Sigmoid colon (tissue), 7 donors: ENCODE measurements around the gene TADA2A. TPM values are rescaled to one million over a fixed set of nuclear protein-coding genes. Genes with fewer than 3 reads are reported as not detected.

ENCODE experiments used
- DNase-seq: peaks from one replicate; pipeline ENCODE4 v3.0.0-alpha.2; 2019
- H3K27ac ChIP-seq, 4 donors: fragments of 200-600 bp; sonication (generic); one replicate each; pipeline ENCODE4 v1.5.1; 2016 to 2019; ENCODE audit warnings: mild to moderate bottlenecking in 1 of 4
- H3K27me3 ChIP-seq, 3 donors: fragments of 200-600 bp; sonication (generic); one replicate each; pipeline ENCODE4 v1.5.1; 2019; ENCODE audit warnings: mild to moderate bottlenecking in 1 of 3
- H3K36me3 ChIP-seq, 4 donors: fragments of 200-600 bp; sonication (generic); one replicate each; pipeline ENCODE4 v1.5.1; 2016 to 2019
- H3K4me1 ChIP-seq, 4 donors: fragments of 200-600 bp; sonication (generic); one replicate each; pipeline ENCODE4 v1.5.1; 2017 to 2019
- H3K4me3 ChIP-seq, 4 donors: fragments of 200-600 bp; sonication (generic); one replicate each; pipeline ENCODE4 v1.5.1; 2017 to 2019; ENCODE audit warnings: mild to moderate bottlenecking in 2 of 4, moderate library complexity in 1 of 4
- H3K9me3 ChIP-seq, 4 donors: fragments of 200-600 bp in 3 of 4; sonication (generic) in 3 of 4; one replicate each; pipeline versions ENCODE4 v1.5.1 to v1.6.1; 2013 to 2019
- CTCF ChIP-seq, 4 experiments: fragments of 450-650 bp in 3 of 4; fragments of 200-600 bp in 1 of 4; IDR thresholded peaks; one replicate each; pipeline ENCODE4 v1.5.1; 2016 to 2019; ENCODE audit warnings: antibody characterized with exemption in 4 of 4, mild to moderate bottlenecking in 3 of 4, moderate library complexity in 2 of 4
- EP300 ChIP-seq, 4 donors: sonication (generic); formaldehyde crosslinking; IDR thresholded peaks; one replicate each; pipeline ENCODE4 v1.6.1; 2017; ENCODE audit warnings: antibody characterized with exemption in 4 of 4
- POLR2A ChIP-seq, 2 donors: fragments of 450-650 bp; IDR thresholded peaks; one replicate each; pipeline ENCODE4 v1.6.1; 2016; ENCODE audit warnings: antibody characterized with exemption in 2 of 2, mild to moderate bottlenecking in 2 of 2, moderate library complexity in 2 of 2
- POLR2AphosphoS5 ChIP-seq, 4 donors: sonication (generic); formaldehyde crosslinking; IDR thresholded peaks; one replicate each; pipeline ENCODE4 v1.6.1; 2017; ENCODE audit warnings: antibody characterized with exemption in 4 of 4
- WGBS, 2 donors: extraction: QIAGEN DNeasy Blood & Tissue Kit; methylation state at CpG; one replicate each; pipeline ENCODE4 v1.1.7; 2013; 5-methylcytosine and 5-hydroxymethylcytosine counted together
- intact Hi-C: fragments of 100-400 bp; cut with DNase I; formaldehyde crosslinking; loops from one replicate; pipeline ENCODE4 v1.15.1; 2023
- polyA plus RNA-seq, 3 donors: library from polyadenylated mRNA; stranded (reverse); fragments of 200-250 nt; gene quantifications; one replicate each; pipeline ENCODE4 v1.2.3, GENCODE V29; 2013
- total RNA-seq, 4 donors: library from RNA; depleted of rRNA; stranded (reverse); fragments of >200 nt; gene quantifications; one replicate each; pipeline ENCODE4 v1.1.0, GENCODE V29; 2016
- donor health status: healthy with polysubstance abuse.
- donor health status: Bipolar disorder and iron deficiency.
- donor health status: healthy.

TADA2A gene
- total and polyA plus RNA-seq, 7 donors, result 7.2 to 22.7 (median 15.0) TPM

GRCh38 chr17:37490638-37491614 is 84.2 kb downstream of the TADA2A start:
- intact Hi-C loops, result loop anchor here (2.0 kb wide), 1 partner anchor 118 kb away; the partner anchor contains the start of gene SYNRG
- Histone ChIP-seq H3K4me3 (peak overlapping the region; percentile 69 to 92 (median 84)), H3K27me3 (no peaks in the 10 kb centered on the region), H3K36me3 (no peaks in the 10 kb centered on the region), H3K27ac (peak overlapping the region; percentile 90 to 97 (median 93)), H3K4me1 (peaks cover 0 to 68% (median 51%) of the 10 kb centered on the region in 4 donors), H3K9me3 (no peaks in the 10 kb centered on the region)
- WGBS, 2 donors, result 54 to 62% methylated on average over 24 of the region's 24 CpGs
- DNase-seq, result peak; percentile 85
- TF ChIP-seq POLR2AphosphoS5 (IDR thresholded peaks at IDR 0.05) (peak; percentile 12 to 81 (median 22)), POLR2A (IDR thresholded peaks at IDR 0.05) (no peak), EP300 (IDR thresholded peaks at IDR 0.05) (peak in 1 of 4 donors; percentile 2)

GRCh38 chr17:37492167-37492566 is 85.5 kb downstream of the TADA2A start:
- WGBS, 2 donors, result 61 to 70% methylated on average over 4 of the region's 4 CpGs
- Histone ChIP-seq H3K4me1 (peaks cover 0 to 68% (median 51%) of the 10 kb centered on the region in 4 donors), H3K36me3 (no peaks in the 10 kb centered on the region), H3K9me3 (no peaks in the 10 kb centered on the region), H3K4me3 (peak overlapping the region in 2 of 4 donors; percentile 0 to 92), H3K27ac (peak overlapping the region; percentile 90 to 97 (median 93)), H3K27me3 (no peaks in the 10 kb centered on the region)
- TF ChIP-seq CTCF (IDR thresholded peaks at IDR 0.05) (no peak), POLR2A (IDR thresholded peaks at IDR 0.05) (no peak), EP300 (IDR thresholded peaks at IDR 0.05) (no peak), POLR2AphosphoS5 (IDR thresholded peaks at IDR 0.05) (no peak)
- intact Hi-C loops, result no loop called here
- no peak for DNase-seq

- intact Hi-C loops, result no loop called here
- TF ChIP-seq POLR2AphosphoS5 (IDR thresholded peaks at IDR 0.05), result no peak
- TF ChIP-seq EP300 (IDR thresholded peaks at IDR 0.05), result no peak
- TF ChIP-seq CTCF (IDR thresholded peaks at IDR 0.05), result no peak
- no peak for TF ChIP-seq POLR2A (IDR thresholded peaks at IDR 0.05)
- no peak overlapping the region for H3K4me3 ChIP-seq
- no peaks in the 10 kb centered on the region for H3K27me3 ChIP-seq
- 93 to 96% methylated on average over 2 of the region's 2 CpGs for WGBS, 2 donors
- no peaks in the 10 kb centered on the region for H3K36me3 ChIP-seq
- no peaks in the 10 kb centered on the region for H3K9me3 ChIP-seq
- H3K4me1 ChIP-seq, result peaks cover 0 to 60% (median 46%) of the 10 kb centered on the region in 4 donors
- H3K27ac ChIP-seq, result peak overlapping the region in 3 of 4 donors; percentile 91 to 97 (median 95)
- DNase-seq, result no peak
Observed at GRCh38 chr17:37493249-37494027, 86.8 kb downstream of the TADA2A start.

GRCh38 chr17:37494401-37494831 is 87.7 kb downstream of the TADA2A start:
- peak overlapping the region; percentile 15 to 97 (median 93) for H3K27ac ChIP-seq
- H3K27me3 ChIP-seq, result no peaks in the 10 kb centered on the region
- no peak for DNase-seq
- intact Hi-C loops, result no loop called here
- no peak overlapping the region for H3K4me3 ChIP-seq
- 85 to 88% methylated on average over 3 of the region's 3 CpGs for WGBS, 2 donors
- H3K4me1 ChIP-seq, result peaks cover 0 to 50% (median 42%) of the 10 kb centered on the region in 4 donors
- no peaks in the 10 kb centered on the region for H3K9me3 ChIP-seq
- H3K36me3 ChIP-seq, result no peaks in the 10 kb centered on the region
- peak in 1 of 4 donors; percentile 48 for TF ChIP-seq POLR2AphosphoS5 (IDR thresholded peaks at IDR 0.05)
- TF ChIP-seq EP300 (IDR thresholded peaks at IDR 0.05), result no peak

- H3K9me3 ChIP-seq, result no peaks in the 10 kb centered on the region
- WGBS, 2 donors, result 89 to 90% methylated on average over 8 of the region's 8 CpGs
- no peak for DNase-seq
- TF ChIP-seq EP300 (IDR thresholded peaks at IDR 0.05) (no peak), CTCF (IDR thresholded peaks at IDR 0.05) (no peak)
- no peak overlapping the region for H3K4me3 ChIP-seq
- intact Hi-C loops, result no loop called here
- H3K36me3 ChIP-seq, result no peaks in the 10 kb centered on the region
- H3K27ac ChIP-seq, result peak overlapping the region in 3 of 4 donors; percentile 91 to 97 (median 95)
- peaks cover 0 to 49% (median 42%) of the 10 kb centered on the region in 4 donors for H3K4me1 ChIP-seq
- no peaks in the 10 kb centered on the region for H3K27me3 ChIP-seq
Observed at GRCh38 chr17:37494971-37495370, 88.3 kb downstream of the TADA2A start.
